Measurements from ENCODE around the gene SV2B.

The SV2B gene

GRCh38 chr15:91104111-91104510, 4.1 kb downstream of the SV2B start:
- DNase-seq (ENCODE audit: low read depth): no peak

GRCh38 chr15:91108421-91108820, 8.4 kb downstream of the SV2B start:
- DNase-seq (ENCODE audit: low read depth): no peak

- DNase-seq (ENCODE audit: low read depth): no peak
These were observed 9.8 kb downstream of the SV2B start for GRCh38 chr15:91109885-91110284.

- no peak for DNase-seq (ENCODE audit: low read depth)
These were observed 10.3 kb downstream of the SV2B start for GRCh38 chr15:91110407-91110806.

GRCh38 chr15:91113030-91113429, 13.0 kb downstream of the SV2B start:
- DNase-seq (ENCODE audit: low read depth): no peak

GRCh38 chr15:91114301-91114700, 14.2 kb downstream of the SV2B start:
- no peak for DNase-seq (ENCODE audit: low read depth)

- no peak for DNase-seq (ENCODE audit: low read depth)
These were observed 16.3 kb downstream of the SV2B start for GRCh38 chr15:91116113-91117067.

GRCh38 chr15:91117375-91117774, 17.3 kb downstream of the SV2B start:
- DNase-seq (ENCODE audit: low read depth): no peak

GRCh38 chr15:91118817-91119590, 18.9 kb downstream of the SV2B start:
- DNase-seq (ENCODE audit: low read depth): no peak

GRCh38 chr15:91122296-91122695, 22.2 kb downstream of the SV2B start:
- no peak for DNase-seq (ENCODE audit: low read depth)

GRCh38 chr15:91124132-91124531, 24.1 kb downstream of the SV2B start:
- DNase-seq (ENCODE audit: low read depth): no peak

GRCh38 chr15:91125162-91125561, 25.1 kb downstream of the SV2B start:
- no peak for DNase-seq (ENCODE audit: low read depth)

- DNase-seq (ENCODE audit: low read depth): no peak
These were observed 26.0 kb downstream of the SV2B start for GRCh38 chr15:91126080-91126479.

- no peak for DNase-seq (ENCODE audit: low read depth)
These were observed 27.3 kb downstream of the SV2B start for GRCh38 chr15:91127236-91127955.

GRCh38 chr15:91128016-91128415, 28.0 kb downstream of the SV2B start:
- no peak for DNase-seq (ENCODE audit: low read depth)

- no peak for DNase-seq (ENCODE audit: low read depth)
These were observed 29.4 kb downstream of the SV2B start for GRCh38 chr15:91129436-91129835.

GRCh38 chr15:91132079-91132478, 32.0 kb downstream of the SV2B start:
- no peak for DNase-seq (ENCODE audit: low read depth)

- no peak for DNase-seq (ENCODE audit: low read depth)
These were observed 33.5 kb downstream of the SV2B start for GRCh38 chr15:91133511-91133910.

GRCh38 chr15:91135201-91136130, 35.4 kb downstream of the SV2B start:
- no peak for DNase-seq (ENCODE audit: low read depth)

- DNase-seq (ENCODE audit: low read depth): no peak
These were observed 36.4 kb downstream of the SV2B start for GRCh38 chr15:91136386-91136923.

- DNase-seq (ENCODE audit: low read depth): no peak
These were observed 40.5 kb downstream of the SV2B start for GRCh38 chr15:91140601-91141000.
